ENCODE measurements around the gene TMEM273.
"Not testable (repeated sequence)": the region's sequence is repeated elsewhere in the genome, so short reads cannot be mapped to it uniquely, and the experiment has no call there.

The TMEM273 gene

DNA sequence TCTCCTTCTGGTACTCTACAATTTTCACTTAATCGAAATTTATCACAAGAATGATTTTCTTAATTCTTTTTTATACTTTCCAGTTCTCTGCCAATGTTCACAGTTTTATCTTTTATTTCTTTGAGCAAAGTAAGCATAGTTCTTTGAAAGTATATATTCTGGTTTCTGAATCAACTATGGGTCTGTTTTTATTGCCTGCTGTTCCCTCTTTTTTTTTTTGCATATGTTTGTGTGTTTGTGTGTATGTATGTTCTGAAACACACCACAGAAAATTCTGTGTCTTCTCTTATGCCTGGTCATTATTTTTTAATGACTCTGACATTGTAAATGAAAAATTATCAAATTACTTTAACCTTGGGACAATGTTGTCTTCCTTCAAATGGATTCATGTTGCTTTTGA is 15.9 kb upstream of the TMEM273 start:
- DNase-seq = no peak

DNA sequence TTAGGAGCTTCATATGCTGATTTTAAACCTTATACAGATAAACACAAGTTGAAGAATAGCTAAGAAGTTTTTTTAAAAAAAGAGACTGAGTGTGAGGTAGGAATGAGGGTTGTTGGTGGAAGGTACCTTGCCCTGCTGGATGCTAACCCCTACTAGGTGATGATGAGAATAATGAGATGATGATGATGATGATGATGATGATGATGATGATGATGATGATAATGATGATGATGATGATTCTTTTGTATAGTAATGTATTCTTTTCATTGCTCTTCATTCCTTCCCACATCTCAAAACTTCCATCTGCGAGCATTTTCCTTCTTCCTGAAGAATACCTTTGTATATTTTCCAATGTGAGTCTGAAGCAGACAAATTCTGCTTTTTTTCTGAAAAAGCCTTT is 14.1 kb upstream of the TMEM273 start:
- DNase-seq = no peak

DNA sequence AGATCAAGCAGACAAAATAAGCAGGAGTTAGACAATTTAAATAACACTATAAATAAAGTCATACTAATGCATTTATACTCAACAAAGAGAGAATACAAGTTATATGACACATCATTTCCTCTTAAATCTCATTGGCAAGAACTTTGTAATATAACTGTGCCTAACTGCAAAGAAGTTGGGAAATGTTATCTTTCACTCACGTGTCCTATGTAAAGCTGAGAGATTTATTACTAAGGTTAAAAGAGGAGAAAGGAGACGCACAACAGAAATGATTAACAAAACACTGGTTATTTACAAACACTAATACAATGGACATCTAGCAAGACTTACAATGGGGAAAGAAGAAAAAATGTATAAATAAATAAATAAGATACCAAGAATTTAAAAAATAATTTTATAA is 12.7 kb upstream of the TMEM273 start:
- DNase-seq = no peak

DNA sequence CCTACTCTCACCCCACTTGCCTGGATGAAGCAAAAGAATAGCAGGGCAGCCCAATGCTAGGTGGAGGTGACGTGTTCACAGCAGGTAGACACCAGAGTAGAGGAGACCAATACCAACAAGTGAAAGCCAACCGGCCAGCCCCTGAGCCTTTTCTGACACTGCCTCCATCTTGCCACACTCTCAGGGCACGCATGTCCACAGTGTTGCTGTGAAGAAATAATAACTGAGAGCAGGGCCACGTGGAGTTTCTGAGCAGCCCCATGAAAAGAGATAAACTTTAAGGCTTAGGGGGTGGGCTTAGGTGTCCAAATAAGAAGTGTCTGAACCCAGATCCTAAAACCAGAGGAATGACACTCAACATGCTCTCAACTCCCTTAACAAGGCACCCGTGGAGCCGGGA is 9.0 kb upstream of the TMEM273 start:
- DNase-seq = no peak

DNA sequence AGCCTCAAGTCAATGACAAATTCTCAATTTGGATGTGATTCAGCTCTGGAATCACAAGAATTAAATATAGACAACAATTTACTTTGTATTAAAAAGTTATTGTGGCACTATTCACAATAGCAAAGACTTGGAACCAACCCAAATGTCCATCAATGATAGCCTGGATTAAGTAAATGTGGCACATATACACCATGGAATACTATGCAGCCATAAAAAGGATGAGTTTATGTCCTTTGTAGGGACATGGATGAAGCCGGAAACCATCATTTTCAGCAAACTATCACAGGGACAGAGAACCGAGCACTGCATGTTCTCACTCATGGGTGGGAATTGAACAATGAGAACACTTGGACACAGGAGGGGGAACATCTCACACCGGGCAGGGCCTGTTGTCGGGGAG is 7.7 kb upstream of the TMEM273 start:
- DNase-seq = not testable (repeated sequence)

DNA sequence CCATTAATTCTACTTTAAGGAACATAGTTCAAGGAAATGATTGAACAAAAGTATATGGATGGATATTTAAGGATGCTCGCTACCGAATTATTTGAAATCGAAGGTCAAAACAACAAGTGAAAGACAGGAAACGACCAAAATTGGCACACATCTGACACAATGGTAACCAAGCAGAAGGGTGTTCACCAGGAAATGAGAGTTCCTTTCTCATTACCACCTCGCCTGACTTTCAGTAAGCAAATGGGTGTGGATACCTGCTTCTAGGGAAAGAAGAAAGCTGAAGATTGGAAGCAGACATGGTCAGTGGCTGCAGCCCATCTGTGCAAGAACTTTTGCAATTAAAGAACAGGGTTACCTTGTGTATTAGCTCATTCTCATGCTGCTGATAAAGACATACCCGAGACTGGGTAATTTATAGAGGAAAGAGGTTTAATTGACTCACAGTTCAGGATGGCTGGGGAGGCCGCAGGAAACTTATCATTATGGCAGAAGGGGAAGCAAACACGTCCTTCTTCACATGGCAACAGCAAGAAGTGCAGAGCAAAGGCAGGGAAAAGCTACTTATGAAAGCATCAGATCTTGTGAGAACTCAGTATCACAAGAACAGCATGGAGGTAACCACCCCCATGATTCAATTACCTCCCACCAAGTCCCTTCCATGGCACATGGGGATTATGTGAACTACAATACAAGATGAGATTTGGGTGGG is 6.2 kb upstream of the TMEM273 start:
- DNase-seq = no peak

DNA sequence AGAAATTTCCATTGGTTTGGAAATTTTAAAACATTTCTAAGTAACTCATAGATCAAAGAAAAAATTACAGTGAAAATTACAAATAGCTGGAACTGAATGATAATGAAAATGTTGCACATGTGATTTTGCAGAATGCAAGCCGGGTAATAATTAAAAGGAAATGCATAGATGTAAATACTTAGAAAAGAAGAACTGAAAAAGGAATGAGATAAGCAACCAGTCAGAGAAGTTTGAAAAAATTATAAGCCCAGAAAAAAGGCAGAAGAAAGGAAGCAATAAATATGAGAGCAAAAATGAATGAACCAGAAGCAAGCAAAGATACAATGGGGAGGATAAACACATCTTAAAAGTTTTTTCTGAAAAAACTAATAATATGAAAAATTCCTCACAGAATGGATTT is 3.2 kb upstream of the TMEM273 start:
- no peak for DNase-seq

DNA sequence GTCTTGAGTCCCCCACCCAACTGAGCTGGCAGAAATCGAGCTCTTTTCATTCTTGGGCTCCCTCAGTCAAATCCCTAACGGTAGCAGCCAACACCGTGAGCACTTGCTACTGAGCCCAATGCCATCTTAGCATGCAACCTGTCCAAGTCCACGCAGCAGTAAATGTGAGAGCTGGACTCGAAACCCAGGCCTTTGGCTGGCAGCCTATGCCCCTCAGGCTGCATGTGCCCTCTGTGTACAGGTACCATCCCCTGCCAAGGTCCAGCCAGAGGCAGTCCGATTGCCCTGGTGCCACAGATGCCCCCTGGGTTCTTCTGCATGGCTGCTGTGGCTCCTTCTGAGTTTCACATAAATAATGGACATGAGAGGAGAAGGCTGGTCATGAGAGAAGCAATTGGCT is 1.2 kb upstream of the TMEM273 start:
- DNase-seq = no peak

DNA sequence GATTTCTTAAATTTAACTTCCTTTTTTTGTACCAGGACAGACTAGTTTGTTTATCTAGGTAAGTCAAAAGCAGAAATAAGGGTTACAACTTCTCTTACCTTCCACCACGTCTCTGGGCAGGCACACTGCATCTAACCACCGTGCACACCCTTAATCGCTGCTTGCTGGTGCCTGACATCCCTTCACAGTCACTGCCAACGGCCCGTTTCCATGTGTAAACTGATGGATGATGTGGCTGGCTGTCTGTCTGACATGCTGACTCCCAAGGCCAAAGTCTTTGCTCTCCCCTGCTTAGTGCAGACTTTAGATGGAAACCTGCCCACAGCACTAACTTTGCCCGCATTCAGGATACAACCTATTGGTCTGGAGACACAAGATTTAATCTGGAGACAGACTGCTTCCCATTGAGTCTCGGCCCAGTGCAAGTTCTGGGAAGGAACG is 1.1 kb downstream of the TMEM273 start:
- DNase-seq = no peak

DNA sequence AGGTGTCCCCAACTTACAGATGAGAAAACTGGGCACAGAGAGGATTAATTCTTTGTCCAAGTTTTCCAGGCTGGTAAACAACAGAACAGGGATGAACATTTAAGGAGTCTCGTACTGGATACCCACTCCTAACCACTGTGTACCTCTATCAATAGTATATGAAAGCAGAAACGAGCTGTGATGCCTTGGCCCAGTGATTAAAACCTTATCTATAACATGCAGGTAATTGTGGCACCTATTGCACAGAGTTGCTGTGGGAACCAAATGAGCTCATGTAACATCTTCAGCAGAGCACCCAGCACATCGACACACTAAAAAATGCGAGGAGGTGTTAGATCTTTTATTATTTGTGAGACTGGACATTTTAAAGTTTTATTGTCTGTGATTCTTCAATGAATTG is 1.6 kb downstream of the TMEM273 start:
- no peak for DNase-seq

DNA sequence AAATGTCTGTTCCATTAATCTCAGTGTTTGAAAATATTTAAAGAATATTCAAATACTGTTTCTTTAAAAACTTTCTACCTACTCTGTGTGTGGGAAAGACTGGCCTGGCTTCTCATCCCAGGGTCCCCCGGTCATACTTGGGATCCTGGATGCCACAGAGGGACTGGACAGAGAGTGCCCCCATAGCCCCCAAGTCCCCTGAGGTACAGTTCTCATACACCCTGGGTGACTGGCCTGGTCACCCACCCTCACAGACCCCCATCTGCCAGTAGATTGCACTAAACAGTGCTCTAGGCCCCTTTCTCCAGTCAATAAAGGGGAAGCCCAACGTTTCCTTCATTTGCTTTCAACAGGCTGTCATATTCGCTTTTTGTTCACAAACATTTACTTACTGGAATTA is 3.0 kb downstream of the TMEM273 start:
- DNase-seq = no peak

DNA sequence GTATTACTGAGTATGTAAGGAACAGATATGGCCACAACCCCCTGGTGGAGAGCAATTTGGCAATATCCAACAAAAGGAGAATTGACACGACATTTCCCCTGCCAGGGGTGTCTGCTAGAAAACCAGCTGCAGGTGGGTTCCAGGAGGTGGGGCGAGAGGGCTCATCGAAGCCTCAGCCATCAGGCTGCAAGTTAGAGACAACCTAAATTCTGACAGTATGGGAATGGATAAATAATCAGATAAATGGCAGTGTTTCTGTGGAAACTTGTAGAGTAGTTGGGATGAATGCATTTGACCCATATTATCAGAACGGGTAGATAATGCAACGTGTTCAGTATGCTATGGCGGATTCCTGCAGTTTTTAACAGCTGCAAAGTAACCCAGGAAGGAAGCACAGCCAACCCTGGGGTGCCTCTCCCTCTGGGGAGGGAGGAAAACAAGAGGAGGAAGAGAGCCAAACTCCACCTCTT is 3.5 kb downstream of the TMEM273 start:
- DNase-seq = no peak

DNA sequence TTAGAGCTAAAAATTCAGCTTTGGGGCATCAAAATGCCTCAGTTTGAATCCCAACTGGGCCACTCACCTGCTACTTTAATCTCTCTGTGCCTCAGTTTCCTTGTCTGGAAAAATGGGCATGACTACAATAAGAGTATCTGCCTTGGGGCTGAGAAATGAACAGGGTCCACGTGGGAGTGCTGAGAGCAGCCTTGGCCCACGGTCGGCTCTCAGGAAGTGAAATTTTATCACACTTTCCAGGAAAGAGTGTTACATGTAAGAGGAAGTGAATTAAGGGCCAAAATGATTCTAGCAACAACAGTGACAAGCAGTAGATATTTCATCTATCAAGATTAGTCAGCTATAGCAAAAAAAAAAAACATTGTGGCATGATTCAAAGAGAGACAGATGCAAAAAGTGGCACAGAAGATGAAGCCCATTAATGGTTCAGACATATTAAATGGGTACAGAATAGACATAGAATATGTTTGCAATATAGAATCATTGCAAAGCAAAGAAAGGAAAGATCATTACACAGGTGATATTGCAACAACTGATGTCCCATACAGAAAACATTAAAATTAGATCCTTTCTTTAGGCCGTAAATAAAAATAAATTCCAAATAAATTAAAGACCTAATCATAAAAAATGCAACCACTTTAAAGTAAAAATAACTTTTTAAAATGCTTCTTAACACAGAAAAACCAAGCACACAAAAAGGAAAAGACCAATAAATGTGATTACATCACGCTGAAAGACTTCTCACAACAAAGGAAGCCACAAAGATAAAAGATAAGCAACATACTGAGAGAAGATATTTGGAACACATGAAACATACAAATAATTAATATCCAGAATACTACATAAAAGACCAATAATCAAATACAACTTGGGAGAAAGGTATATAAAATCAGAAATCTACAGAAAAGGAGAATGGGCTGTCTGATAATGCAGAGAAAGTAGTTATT is 4.3 kb downstream of the TMEM273 start:
- no peak for DNase-seq

DNA sequence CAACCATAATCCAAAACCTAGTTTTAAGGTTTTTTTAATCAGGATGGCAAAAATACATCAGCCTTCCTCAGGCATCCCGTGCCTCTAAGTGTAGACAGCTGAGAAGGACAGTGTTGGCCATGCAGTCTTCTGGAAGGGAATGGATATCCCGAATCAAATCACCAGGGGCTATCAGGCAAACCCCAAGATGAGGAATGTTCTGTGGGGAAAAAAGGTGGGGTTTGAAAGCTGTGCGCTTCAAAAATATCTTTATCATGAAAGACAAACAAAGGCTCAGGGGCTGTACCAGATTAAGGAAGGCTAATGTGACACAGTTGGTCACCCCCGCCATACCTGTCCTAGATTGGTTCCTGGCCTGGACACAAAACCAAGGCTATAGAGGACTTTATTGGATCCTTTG is 5.4 kb downstream of the TMEM273 start:
- no peak for DNase-seq

DNA sequence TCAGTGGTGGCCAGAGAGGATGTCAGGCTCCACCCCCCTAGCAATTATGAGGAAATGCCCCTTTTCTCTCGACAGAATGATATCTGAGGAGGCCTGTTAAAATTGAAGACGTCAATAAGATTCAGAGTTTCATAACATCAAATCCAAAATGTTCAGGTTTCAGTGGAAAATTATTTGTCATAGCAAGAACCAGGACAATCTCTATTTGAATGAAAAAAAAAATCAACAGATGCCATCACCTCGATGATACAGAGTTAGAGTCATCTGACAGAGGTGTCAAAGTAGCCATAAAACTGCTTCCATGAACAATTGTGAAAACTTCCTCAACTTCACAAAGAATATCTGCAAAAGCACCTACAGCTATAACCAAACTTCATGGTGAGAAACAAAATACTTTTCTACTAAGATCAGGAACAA is 7.7 kb downstream of the TMEM273 start:
- no peak for DNase-seq

DNA sequence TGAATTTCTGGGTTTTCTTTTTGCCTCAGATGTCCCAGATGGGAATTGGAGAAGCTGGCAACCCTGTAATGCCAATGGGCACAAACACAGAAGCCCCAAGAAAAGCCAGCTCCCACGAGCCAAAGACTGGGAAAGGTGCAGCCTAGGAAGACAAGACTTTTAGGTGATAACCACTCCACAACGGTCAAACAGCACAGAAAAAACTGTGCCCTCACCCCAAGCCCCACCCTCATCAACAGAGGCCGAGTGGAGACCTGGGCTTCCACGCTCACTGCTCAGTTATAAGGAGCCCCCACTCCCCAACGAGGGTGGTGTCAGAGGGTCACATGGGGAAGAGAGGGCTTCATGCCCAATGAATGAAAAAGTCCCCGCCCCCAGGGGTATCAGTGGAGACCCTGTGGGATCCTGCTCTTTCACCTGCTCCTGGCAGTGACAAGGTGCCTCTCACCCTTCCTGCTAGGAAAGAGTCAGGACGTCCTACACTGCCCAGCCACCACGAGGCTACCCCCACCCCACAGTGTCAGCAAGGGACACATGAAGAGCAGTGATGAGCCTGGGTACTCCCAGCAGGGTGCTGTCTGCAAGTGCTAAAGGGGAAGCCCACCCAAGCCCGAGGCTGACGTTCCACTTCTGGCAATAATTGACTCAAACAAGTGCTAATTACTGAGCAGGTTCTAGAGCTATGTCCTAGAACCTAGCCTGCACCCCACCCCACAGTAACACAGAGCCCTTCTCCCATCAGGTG is 8.3 kb downstream of the TMEM273 start:
- DNase-seq = no peak

DNA sequence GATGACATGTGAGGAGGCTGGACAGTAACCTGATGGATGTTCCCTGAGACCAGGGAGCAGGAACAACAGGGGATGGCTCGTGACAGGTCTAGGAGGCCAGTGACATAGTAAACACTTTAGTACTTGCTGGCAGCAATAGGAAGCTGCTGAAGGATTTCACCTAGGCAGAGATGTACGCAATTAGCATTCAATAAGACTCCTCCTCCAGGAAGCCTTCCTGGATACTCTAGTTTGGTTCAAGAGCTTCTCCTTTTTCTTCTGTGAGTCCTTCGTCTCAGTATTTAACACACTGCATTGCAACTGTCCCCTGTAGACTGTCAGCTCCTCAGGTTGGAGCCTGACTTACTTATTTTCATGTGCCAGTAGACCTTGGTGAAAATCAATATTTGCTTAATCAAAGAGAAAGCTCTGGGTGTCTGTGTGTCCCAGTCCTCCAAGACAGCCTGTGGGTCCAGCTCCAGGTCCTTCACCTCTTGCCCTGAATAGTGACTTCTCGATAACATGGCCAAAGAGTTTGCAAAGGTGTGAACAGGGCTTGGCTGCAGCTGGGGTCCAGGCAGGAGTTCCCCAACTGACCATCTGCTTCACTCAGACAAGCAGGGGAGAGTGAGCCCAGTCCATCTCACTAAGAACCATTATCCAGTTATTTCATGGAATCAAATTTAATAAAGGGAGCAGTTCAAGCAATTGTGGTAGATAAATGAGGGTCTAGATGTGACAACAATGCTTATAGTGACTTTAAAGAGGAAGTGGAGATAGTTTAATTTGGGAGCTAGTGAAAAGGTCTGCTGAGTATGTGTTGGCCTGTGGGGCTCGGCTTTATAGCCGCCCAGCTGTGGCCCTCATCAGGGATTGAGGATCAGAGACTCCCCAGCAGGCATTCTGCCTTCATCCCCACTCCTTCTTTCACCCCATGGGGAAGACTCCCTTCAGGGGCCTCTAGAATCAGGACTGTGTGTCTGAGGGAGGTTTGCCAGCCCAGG is 9.4 kb downstream of the TMEM273 start:
- DNase-seq = no peak

DNA sequence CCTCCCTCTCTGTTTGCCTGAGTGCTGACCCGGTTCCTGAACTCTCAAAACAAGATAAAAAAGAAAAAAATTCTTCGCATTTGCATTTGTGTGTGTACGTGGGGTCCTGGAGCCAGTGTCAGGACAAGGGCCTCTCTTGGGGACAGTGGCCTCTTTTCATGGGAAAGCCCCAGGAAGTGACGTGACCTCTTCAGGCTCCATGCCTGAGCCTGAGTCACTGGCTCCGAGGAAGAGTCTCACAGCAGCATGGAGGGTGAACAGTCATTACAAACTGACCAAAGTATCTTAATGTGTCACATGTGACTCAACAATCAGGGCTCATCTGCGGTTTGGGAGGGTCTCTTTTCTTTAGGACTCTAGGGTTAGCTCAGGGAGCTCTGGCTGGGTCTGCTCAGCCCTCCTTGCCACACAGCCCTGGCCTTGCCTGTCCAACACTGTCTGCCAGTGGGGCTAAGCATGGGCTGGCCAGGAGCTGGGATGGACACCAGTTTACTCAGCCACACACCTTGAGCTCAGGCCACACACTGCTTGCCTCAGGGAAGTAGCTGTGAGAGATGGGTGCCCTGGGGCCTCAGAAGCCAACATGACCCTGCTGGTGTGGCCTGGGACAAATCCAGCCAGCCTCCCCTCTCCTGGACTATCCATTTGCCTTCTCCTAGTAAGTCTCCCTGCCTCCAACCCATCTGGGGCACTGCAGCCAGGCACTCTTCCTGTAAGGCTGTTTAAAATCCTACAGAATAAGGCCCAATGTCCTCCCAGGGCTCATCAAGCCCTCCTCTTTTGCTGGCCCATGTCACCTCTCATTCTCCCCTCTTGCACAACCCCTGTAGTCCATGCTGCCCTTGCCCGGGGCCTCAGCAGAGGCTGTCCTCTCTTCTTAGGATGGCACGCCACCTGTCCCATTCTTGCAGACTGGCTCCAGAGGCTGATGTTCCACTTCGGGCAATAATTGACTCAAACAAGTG is 10.5 kb downstream of the TMEM273 start:
- DNase-seq = no peak

DNA sequence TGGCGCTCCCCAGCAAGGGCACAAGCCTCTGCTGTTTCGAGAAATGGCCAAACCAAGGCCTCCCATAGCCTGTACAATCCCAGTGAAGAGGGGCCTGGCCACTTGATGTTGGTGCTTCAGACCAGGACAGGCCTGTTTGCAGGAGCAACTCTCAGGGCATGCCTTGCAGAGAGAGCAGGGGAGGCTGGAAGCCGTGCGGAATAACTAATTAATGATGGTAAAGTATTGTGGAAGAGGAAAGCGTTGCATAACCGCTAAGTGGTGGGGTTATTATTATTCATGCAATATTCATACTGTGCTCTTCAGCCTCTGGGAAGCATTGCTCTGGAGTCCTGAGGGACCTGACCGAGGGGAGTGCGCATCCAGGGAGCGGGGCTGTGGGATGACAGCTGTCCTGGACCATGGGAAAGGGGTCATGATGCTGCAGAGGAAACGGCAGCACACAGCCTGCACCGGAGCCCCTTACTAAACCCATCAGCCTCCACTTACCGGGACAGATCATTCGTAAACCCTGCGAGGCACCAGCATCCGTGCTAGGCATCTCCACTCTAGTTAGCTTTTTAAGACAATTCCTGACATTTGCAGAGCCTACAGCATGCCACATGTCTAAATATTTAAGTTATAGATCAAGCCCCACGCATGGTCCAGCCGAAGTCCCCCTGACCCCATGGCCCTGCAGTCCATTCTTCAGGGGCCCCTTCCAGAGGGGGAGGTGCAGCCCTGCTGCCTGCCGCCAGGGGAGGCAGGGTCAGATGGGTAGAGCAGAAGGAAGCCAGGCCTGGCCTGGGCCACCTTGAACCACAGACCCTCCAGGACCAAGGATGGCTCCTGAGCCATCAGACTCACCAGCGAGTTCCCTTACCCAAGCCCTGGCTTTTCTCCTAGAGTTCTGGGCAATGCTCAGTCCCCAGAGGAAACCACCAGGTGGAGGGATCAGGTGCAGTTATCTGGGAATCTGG is 11.6 kb downstream of the TMEM273 start:
- no peak for DNase-seq
